Stimulated activated CD8-positive, alpha-beta memory T cell treated with anti-CD3 and anti-CD28 coated beads, Interleukin-2, amount 100 ng/mL, for 48 hours (primary cell): ENCODE data around the gene BPIFB6.

Experiments used
- DNase-seq, 2 donors: peaks; one replicate each; pipeline ENCODE4 v3.0.0-alpha.2; 2020; ENCODE audit warnings: low read depth in 2 of 2

The BPIFB6 gene

GRCh38 chr20:33061658-33062028 lies 30.2 kb downstream of the BPIFB6 start:
- no peak for DNase-seq

GRCh38 chr20:33062105-33062824 lies 30.8 kb downstream of the BPIFB6 start:
- DNase-seq, result no peak

DNA sequence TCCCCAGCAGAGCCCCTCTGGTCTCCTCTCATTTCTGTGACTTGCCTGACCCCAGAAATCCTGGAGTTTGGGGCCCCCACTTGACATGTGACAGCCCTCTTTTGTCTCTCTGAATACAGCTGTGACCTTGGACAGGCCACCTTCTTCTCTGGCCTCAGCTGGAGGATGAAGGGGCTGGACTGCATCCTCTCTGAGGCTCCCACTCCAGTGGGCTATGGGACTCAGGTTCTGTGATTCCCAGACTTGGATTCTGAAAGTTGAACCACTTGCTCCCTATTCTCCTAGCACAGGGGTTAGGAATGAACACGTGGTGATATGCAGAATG lies 31.3 kb downstream of the BPIFB6 start:
- no peak for DNase-seq

DNA sequence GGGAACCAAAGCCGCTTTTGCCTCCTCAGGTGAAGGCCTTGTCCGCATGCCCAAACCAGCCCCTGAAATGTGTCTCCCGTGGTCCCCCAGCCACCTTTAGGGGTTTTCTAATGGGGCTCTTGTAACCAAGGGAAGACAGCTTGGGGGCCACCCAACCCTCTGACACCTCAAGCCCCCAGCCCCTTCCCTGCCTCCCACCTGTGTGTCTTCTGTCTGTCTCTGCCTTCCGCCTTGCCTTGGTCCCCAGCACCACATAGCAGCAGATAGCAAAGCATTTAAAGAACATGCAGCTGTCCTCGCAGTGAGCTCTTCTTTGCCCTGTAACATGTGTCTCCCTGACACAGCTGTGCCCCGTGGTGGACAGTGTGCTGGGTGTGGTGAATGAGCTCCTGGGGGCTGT lies 31.8 kb downstream of the BPIFB6 start:
- no peak for DNase-seq

DNA sequence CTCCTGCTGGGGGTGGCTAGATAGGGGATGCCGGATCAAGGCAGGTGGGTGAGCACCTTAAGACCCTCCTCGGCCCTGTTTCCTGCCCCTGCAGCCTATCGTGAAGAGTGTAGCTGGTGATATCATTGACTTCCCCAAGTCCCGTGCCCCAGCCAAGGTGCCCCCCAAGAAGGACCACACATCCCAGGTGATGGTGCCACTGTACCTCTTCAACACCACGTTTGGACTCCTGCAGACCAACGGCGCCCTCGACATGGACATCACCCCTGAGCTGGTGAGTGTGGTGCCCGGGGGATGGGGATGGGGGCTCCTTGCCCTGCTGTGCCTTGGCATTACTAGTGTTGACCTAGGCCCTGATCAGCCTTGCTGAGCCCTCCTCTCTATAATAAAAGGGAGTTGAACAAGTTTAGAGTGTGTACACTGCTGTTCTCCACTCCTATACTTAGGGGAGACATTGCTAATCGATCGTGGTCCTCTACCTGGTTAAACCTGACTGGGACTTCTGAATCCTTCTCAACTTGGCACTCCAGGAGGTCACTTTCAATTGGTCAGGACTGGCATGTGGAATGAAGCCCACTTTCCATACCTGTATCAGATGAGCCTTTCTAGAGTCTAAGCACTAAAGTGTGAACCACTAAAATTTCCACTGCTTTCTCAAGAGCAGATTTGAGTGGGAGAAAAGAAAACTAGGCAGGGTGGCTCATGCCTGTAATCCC lies 33.3 kb downstream of the BPIFB6 start:
- no peak for DNase-seq

DNA sequence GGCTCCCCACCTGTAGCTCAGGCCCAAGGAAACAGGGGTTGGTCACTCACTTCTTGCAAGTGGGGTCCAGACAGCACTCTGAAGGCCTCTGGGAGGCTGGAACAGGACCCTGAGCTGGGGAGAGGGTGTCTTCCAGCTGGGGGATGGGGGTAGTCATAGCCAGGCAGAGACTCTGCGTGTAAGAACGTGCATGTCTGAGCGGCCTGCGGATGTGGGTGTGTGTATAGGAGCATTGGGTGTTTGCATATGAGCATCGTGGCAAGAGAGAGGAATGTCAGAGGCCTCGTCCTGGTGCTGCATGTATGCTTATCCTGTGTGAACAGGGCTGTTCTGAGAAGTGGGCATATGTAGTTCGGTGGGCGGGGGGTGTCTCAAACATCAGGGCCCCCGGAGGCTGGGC lies 34.3 kb downstream of the BPIFB6 start:
- DNase-seq, result no peak

- no peak for DNase-seq
Observed at GRCh38 chr20:33067806-33068205, 36.4 kb downstream of the BPIFB6 start.

DNA sequence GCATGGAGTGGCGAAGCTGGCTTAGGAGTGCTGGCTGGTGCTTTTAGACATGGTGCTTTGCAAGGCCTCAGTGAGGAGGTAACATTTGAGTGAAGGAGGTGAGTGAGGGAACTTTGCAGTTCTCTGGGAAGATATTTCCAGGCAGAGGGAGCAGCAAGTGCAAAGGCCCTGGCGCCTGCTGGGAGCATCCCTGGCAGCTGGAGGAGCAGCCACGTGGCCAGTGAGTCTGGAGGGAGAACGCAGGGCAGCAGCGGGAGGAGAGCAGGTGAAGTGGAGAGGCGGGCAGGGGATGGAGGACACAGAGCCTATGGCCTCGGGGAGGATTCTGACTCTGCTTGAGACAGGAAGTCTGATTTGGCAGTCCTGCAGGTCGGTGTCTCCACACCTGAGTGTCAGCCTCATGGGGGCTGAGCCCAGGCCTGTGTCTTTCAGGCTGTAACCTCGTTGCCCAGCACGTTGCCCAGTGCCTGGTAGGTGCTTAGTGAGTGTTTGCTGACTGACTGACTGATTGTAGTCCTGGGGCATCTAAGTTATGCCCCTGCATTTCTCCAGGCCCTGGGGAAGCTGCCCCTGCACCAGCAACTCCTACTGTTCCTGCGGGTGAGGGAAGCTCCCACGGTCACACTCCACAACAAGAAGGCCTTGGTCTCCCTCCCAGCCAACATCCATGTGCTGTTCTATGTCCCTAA lies 36.9 kb downstream of the BPIFB6 start:
- no peak for DNase-seq

- DNase-seq, result no peak
Observed at GRCh38 chr20:33069673-33070072, 38.2 kb downstream of the BPIFB6 start.

GRCh38 chr20:33070111-33071053 lies 38.9 kb downstream of the BPIFB6 start:
- no peak for DNase-seq

DNA sequence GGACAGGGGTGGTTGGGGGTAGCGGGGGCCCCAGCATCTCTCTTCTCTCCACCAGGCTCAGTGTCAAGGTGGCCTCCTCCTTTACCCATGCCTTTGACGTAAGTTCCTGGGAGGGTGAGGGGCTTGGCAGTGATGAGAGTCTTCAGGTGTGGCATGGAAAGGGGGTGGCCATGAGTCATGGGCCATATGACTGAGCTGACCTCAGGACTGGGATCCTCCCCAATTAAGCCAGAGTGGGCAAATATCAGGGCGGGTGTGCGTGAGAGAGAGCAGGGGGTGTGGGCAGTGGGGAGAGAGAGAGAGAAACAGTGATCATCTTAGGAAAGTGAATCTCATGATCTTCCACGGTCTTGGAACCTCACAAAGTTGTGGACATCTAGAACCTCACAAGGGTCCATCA lies 39.8 kb downstream of the BPIFB6 start:
- no peak for DNase-seq

DNA sequence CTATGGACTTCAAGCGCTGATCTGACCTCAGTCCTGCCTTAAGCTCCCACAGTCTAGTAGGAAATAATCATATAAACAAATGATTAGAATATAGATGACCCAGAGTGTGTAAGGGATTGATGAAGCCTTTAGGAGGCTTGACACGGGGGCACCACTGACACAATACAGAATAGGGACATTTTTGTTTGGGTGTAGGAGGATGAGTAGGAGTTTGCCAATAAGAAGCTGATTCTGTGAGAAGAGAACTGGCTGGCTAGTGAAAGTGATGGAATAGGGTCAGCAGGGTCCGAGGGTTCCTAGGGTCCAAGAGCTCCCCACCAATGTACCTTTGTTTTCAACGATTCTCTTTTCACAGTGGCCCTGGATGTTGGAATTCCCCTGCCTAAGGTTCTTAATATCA lies 40.9 kb downstream of the BPIFB6 start:
- DNase-seq, result no peak

- DNase-seq, result no peak
Observed at GRCh38 chr20:33072813-33073212, 41.4 kb downstream of the BPIFB6 start.

DNA sequence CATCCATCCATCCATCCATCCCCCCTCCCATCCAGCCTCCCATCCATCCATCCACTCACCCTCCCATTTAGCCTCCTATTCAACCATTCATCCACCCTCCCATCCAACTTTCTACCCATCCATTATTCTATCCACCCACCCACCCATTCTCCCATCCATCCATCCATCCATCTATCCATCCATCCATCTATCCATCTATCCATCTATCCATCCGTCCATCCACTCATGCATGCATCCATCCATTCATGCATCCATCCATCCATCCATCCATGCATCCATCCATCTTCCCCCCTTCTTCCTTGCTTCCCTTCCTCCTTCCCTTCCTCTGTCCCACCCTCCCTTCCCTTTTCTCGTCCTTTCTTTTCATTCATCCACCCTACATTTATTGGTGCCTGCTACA lies 43.2 kb downstream of the BPIFB6 start:
- DNase-seq, result no peak

DNA sequence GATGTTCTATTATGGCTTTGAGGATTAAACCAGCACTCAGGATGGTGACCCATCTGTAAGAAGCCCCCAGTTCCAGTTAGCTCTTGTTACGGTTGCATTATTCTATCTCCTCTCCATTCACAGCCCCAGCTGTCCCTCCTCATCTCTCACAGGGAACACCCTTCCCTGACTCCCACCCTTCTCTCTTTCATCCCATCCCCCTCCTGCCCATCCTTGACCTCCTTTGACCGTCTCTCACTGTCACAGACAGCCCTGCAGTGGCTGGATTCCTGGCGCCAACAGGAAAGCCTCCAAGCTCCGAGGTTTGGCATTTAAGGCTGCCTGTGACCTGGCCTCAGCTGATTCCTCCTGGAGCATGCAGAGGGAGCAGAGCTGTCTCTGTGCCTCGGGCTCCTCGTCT lies 43.8 kb downstream of the BPIFB6 start:
- DNase-seq, result no peak

DNA sequence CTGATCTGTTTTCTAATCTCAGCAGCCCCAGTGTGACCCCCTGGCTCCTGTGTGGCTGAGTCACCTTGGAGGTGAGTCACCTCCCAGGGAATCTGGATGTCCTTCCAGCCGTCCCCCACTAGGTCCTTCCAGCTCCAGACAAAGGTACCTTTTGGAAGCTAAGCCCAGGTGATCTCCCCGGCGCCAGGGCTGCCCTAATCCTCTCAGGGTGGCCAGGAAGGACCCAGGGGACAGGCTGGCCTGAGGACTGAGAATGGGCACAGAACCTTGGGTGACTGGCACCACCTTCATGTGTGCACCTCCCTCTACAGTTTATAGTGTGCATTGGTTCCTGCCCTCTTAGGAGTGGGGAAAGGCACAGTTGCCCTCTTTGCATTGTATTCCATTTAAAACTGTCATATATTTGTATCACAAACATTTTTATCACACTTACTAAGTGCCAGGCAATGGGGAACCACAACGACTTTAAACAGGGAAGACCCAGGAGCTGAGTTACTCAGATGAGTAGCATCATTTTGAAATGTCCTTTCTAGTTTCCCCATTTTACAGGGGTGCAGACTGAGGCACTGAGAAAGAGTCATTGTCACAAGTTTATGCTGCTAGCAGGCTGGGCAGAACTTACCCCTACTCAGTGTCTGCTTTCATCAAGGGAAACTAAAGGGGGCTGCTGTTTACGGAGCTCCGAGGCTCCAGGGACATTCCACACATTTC lies 45.4 kb downstream of the BPIFB6 start:
- no peak for DNase-seq

DNA sequence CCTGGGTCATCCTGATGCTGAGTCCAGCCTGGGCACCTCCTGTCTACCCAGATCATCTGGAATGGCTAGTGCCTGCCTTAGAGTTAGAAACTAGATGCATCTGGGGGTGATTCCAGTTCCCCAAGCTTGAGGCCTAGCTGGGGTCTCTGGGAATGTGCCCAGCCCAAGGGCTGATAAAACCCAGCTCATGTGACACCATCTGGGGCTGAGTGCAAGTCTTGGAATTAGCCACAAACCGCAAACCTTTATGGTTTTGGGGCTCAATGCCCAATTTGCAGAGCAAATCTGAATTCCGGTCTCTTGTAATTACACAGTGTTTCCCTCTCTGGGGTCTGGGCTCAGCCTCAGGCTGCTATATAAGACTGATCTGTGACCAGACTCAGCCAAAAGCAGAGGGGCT lies 47.8 kb downstream of the BPIFB6 start, which contains the start of gene BPIFB4:
Gene BPIFB4 (plus strand): TSS at position 385 of the 400 bp plus-strand sequence. CDS start 1,884 bp downstream, outside the sequence.
- no peak for DNase-seq

- DNase-seq, result no peak
Observed at GRCh38 chr20:33081411-33082154, 50.1 kb downstream of the BPIFB6 start.

DNA sequence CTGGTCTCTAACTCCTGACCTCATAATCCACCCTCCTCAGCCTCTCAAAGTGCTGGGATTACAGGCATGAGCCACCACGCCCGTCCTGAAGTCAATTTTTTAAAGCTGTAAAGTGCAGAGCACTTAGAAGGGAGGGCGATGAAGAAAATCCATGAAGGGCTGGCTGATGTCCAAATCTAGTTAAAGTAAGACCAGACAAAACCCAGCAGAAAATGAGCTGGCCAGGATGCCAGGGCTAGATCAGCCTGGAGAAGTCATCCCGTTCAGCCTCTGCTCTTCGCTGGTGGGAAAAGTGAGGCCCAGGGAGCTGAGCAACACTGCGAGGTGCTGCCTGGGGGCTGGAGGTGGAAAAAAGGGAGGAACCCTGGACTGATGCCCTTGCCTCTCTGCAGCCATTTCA lies 51.1 kb downstream of the BPIFB6 start:
- DNase-seq, result no peak

- no peak for DNase-seq
Observed at GRCh38 chr20:33083544-33084340, 52.3 kb downstream of the BPIFB6 start.
